ENCODE data around the gene PPCDC.
"Not testable (repeated sequence)": the region's sequence is repeated elsewhere in the genome, so short reads cannot be mapped to it uniquely, and the experiment has no call there.

Gene PPCDC

GRCh38 chr15:75073197-75073596, 49.8 kb downstream of the PPCDC start:
- no peak for DNase-seq (ENCODE audit: low read depth)
- TF ChIP-seq CTCF (conservative IDR thresholded peaks at IDR 0.05; ENCODE audit: low read length) = no peak
- no peak overlapping the region for H3K4me3 ChIP-seq (ENCODE audit: low read length)

GRCh38 chr15:75076277-75076676, 52.9 kb downstream of the PPCDC start:
- DNase-seq (ENCODE audit: low read depth) = no peak
- no peak for TF ChIP-seq CTCF (conservative IDR thresholded peaks at IDR 0.05; ENCODE audit: low read length)
- no peak overlapping the region for H3K4me3 ChIP-seq (ENCODE audit: low read length)

GRCh38 chr15:75077551-75077961, 54.2 kb downstream of the PPCDC start:
- not testable (repeated sequence) for H3K4me3 ChIP-seq (ENCODE audit: low read length); DNase-seq (ENCODE audit: low read depth)

GRCh38 chr15:75081150-75081549, 57.8 kb downstream of the PPCDC start:
- TF ChIP-seq CTCF (conservative IDR thresholded peaks at IDR 0.05; ENCODE audit: low read length) = no peak
- no peak overlapping the region for H3K4me3 ChIP-seq (ENCODE audit: low read length)
- no peak for DNase-seq (ENCODE audit: low read depth)

- H3K4me3 ChIP-seq (ENCODE audit: low read length) = no peak overlapping the region
- DNase-seq (ENCODE audit: low read depth) = no peak
- no peak for TF ChIP-seq CTCF (conservative IDR thresholded peaks at IDR 0.05; ENCODE audit: low read length)
Observed at GRCh38 chr15:75082689-75083088, 59.3 kb downstream of the PPCDC start.

GRCh38 chr15:75085708-75086107, 62.3 kb downstream of the PPCDC start:
- not testable (repeated sequence) for DNase-seq (ENCODE audit: low read depth); H3K4me3 ChIP-seq (ENCODE audit: low read length)

GRCh38 chr15:75089456-75090387, 66.3 kb downstream of the PPCDC start:
- no peak for TF ChIP-seq CTCF (conservative IDR thresholded peaks at IDR 0.05; ENCODE audit: low read length)
- no peak for DNase-seq (ENCODE audit: low read depth)
- no peak overlapping the region for H3K4me3 ChIP-seq (ENCODE audit: low read length)

- no peak for DNase-seq (ENCODE audit: low read depth)
- no peak for TF ChIP-seq CTCF (conservative IDR thresholded peaks at IDR 0.05; ENCODE audit: low read length)
- no peak overlapping the region for H3K4me3 ChIP-seq (ENCODE audit: low read length)
Observed at GRCh38 chr15:75090388-75090734, 67.0 kb downstream of the PPCDC start.
